Left cardiac atrium (tissue), 4 donors: Measurements from ENCODE around the gene TMCC1. TPM values are rescaled to one million over a fixed set of nuclear protein-coding genes. Genes with fewer than 3 reads are reported as not detected.
"Not testable (repeated sequence)": the region's sequence is repeated elsewhere in the genome, so short reads cannot be mapped to it uniquely, and the experiment has no call there.

Source experiments
- ATAC-seq, 2 donors: fragments of 200-7000 bp; cut with Tn5 transposase; one replicate each; pipeline ENCODE4 v1.9.1; 2020; ENCODE audit warnings: mild to moderate bottlenecking in 2 of 2, moderate library complexity in 2 of 2
- DNase-seq: peaks from one replicate; pipeline ENCODE4 v3.0.0-alpha.2; 2020
- intact Hi-C, 2 donors: fragments of 100-400 bp; cut with DNase I; formaldehyde crosslinking; loops; one replicate each; pipeline versions ENCODE4 v1.14.1 to v1.15.1; 2022 to 2023
- total RNA-seq, 2 donors: library from RNA; stranded (reverse); fragmentation: NEBNext Ultra II Directional; extraction: Animal tissue kit (Norgen Biotek cat#: 25700); gene quantifications; one replicate each; pipeline ENCODE4 v1.2.1, GENCODE V29; 2021
- donor health status: DM: no; HTN: yes; CAD: no.
- donor health status: DM: no; HTN: yes; CAD: no; lungs with severe emphysema.
- donor health status: DM: yes; HTN: yes; CAD: no.
- donor health status: Dilated cardiomyopathy.

The TMCC1 gene
- total RNA-seq, 2 donors from 2014 or later, result 30.0 to 34.2 TPM

GRCh38 chr3:129648391-129648790, 245.1 kb downstream of the TMCC1 start:
- intact Hi-C loops, result loop anchor here in 1 of 2 donors (5.0 kb wide), 1 partner anchor 284 kb away; no protein-coding TSS in a partner anchor
- ATAC-seq (no peak), DNase-seq (no peak)

- DNase-seq (no peak), ATAC-seq (no peak)
- intact Hi-C loops, result loop anchor here in 1 of 2 donors (5.0 kb wide), 1 partner anchor 287 kb away; no protein-coding TSS in a partner anchor
Measured at GRCh38 chr3:129645286-129645685, 248.2 kb downstream of the TMCC1 start.

- ATAC-seq, result no peak
- DNase-seq, result no peak
- intact Hi-C loops, result loop anchor here in 1 of 2 donors (5.0 kb wide), 1 partner anchor 287 kb away; no protein-coding TSS in a partner anchor
Measured at GRCh38 chr3:129644836-129645235, 248.7 kb downstream of the TMCC1 start.

- ATAC-seq, result not testable (repeated sequence)
Measured at GRCh38 chr3:129641567-129642260, 251.8 kb downstream of the TMCC1 start.

GRCh38 chr3:129640985-129641384, 252.5 kb downstream of the TMCC1 start:
- DNase-seq, intact Hi-C loops, ATAC-seq: not testable (repeated sequence)

More at GRCh38 chr3:129641567-129642260, 251.8 kb downstream of the TMCC1 start:
- DNase-seq, intact Hi-C loops: not testable (repeated sequence)

GRCh38 chr3:129638481-129638880, 255.0 kb downstream of the TMCC1 start:
- no peak for ATAC-seq
- intact Hi-C loops, result loop anchor here in 1 of 2 donors (10.0 kb wide), 1 partner anchor 296 kb away; no protein-coding TSS in a partner anchor

GRCh38 chr3:129636082-129636481, 257.4 kb downstream of the TMCC1 start:
- DNase-seq, result no peak

More at GRCh38 chr3:129638481-129638880, 255.0 kb downstream of the TMCC1 start:
- no peak for DNase-seq

GRCh38 chr3:129635656-129636055, 257.9 kb downstream of the TMCC1 start:
- ATAC-seq (no peak), DNase-seq (no peak)
- intact Hi-C loops, result loop anchor here in 1 of 2 donors (10.0 kb wide), 1 partner anchor 299 kb away; no protein-coding TSS in a partner anchor

More at GRCh38 chr3:129636082-129636481, 257.4 kb downstream of the TMCC1 start:
- ATAC-seq, result no peak
- intact Hi-C loops, result loop anchor here in 1 of 2 donors (10.0 kb wide), 1 partner anchor 299 kb away; no protein-coding TSS in a partner anchor

- DNase-seq (no peak), ATAC-seq (no peak)
- intact Hi-C loops, result loop anchor here in 1 of 2 donors (10.0 kb wide), 1 partner anchor 301 kb away; no protein-coding TSS in a partner anchor
Measured at GRCh38 chr3:129633751-129634481, 259.6 kb downstream of the TMCC1 start.

GRCh38 chr3:129632977-129633376, 260.5 kb downstream of the TMCC1 start:
- ATAC-seq (no peak), DNase-seq (no peak)
- intact Hi-C loops, result loop anchor here in 1 of 2 donors (10.0 kb wide), 1 partner anchor 302 kb away; no protein-coding TSS in a partner anchor

GRCh38 chr3:129632556-129632955, 261.0 kb downstream of the TMCC1 start:
- no peak for ATAC-seq
- intact Hi-C loops, result loop anchor here in 1 of 2 donors (10.0 kb wide), 1 partner anchor 302 kb away; no protein-coding TSS in a partner anchor
- DNase-seq, result no peak

- no peak for DNase-seq
- ATAC-seq, result no peak
- intact Hi-C loops, result loop anchor here in 1 of 2 donors (10.0 kb wide), 1 partner anchor 303 kb away; no protein-coding TSS in a partner anchor
Measured at GRCh38 chr3:129632056-129632455, 261.5 kb downstream of the TMCC1 start.

- intact Hi-C loops, result loop anchor here (2.0 to 5.0 kb wide), 2 partner anchors 198 to 306 kb away; no protein-coding TSS in a partner anchor
- DNase-seq, result no peak
- ATAC-seq, result no peak
Measured at GRCh38 chr3:129629011-129629410, 264.5 kb downstream of the TMCC1 start.

GRCh38 chr3:129628169-129628522, 265.4 kb downstream of the TMCC1 start:
- DNase-seq, result no peak
- intact Hi-C loops, result loop anchor here (2.0 to 5.0 kb wide), 2 partner anchors 199 to 307 kb away; no protein-coding TSS in a partner anchor
- no peak for ATAC-seq

- DNase-seq (peak; percentile 71), ATAC-seq (peak; percentile 44 to 50)
- intact Hi-C loops, result loop anchor here (2.0 to 5.0 kb wide), 3 partner anchors 137 to 307 kb away; no protein-coding TSS in a partner anchor
Measured at GRCh38 chr3:129627350-129628168, 266.0 kb downstream of the TMCC1 start.

GRCh38 chr3:129626744-129627349, 266.7 kb downstream of the TMCC1 start:
- intact Hi-C loops, result loop anchor here (2.0 to 5.0 kb wide), 2 partner anchors 136 to 200 kb away; no protein-coding TSS in a partner anchor
- DNase-seq, result peak; percentile 97
- peak; percentile 91 to 93 for ATAC-seq

GRCh38 chr3:129625072-129625874, 268.2 kb downstream of the TMCC1 start:
- ATAC-seq, result no peak
- DNase-seq, result peak; percentile 27
- intact Hi-C loops, result loop anchor here (5.0 kb wide), 1 partner anchor 202 kb away; no protein-coding TSS in a partner anchor
